ENCODE data around the gene DEXI.
A peak's percentile ranks its signal among the peaks of the same experiment; 100 is the strongest.

DEXI gene

GRCh38 chr16:10964039-10964890 is 22.0 kb upstream of the DEXI start (continued):
- TF ChIP-seq IKZF3 (tag by site-specific recombination; IDR thresholded peaks at IDR 0.05) (peak; percentile 51; the same call in 1 of the 2 replicates), ZNF2 (tag by site-specific recombination; IDR thresholded peaks at IDR 0.05) (peak; percentile 92), ZNF660 (tag by site-specific recombination; IDR thresholded peaks at IDR 0.05) (peak; percentile 32; the same call in 1 of the 2 replicates), ZBTB17 (tag by site-specific recombination; IDR thresholded peaks at IDR 0.05) (0 out of 2 replicates have a peak, but pooled peaks have one; percentile 13), PRDM10 (tag by site-specific recombination; IDR thresholded peaks at IDR 0.05) (no peak), ZNF654 (tag by site-specific recombination; IDR thresholded peaks at IDR 0.05; ENCODE audit: low read depth) (peak; percentile 96), ZFP3 (tag by site-specific recombination; IDR thresholded peaks at IDR 0.05; ENCODE audit: low read depth) (no peak), ZNF600 (tag by site-specific recombination; IDR thresholded peaks at IDR 0.05) (0 out of 2 replicates have a peak, but pooled peaks have one; percentile 14), ZNF488 (tag by site-specific recombination; IDR thresholded peaks at IDR 0.05) (no peak), ZNF473 (tag by site-specific recombination; IDR thresholded peaks at IDR 0.05) (no peak)

- CTCF ChIA-PET = interaction anchor here (1.4 to 5.5 kb wide), 2 partner anchors 12 to 294 kb away, joined by 5 to 72 read pairs; partner anchors contain the start of gene SOCS1
- no peak overlapping the region for H3K27ac ChIP-seq (ENCODE audit: extremely low read depth, low read depth, low read length)
- peaks cover 7% of the 10 kb centered on the region for H3K4me1 ChIP-seq (ENCODE audit: control insufficient read depth, insufficient read depth, low read length)
- POLR2A ChIA-PET = interaction anchor here (1.3 kb wide), 1 partner anchor 295 kb away, joined by 3 read pairs; the partner anchor contains the start of gene SOCS1
- TF ChIP-seq KLF7 (tag by site-specific recombination; IDR thresholded peaks at IDR 0.05; ENCODE audit: borderline replicate concordance) (no peak), ZBTB48 (tag by site-specific recombination; IDR thresholded peaks at IDR 0.05) (no peak), ZNF549 (tag by site-specific recombination; IDR thresholded peaks at IDR 0.05) (no peak), YY1 (tag by site-specific recombination; IDR thresholded peaks at IDR 0.05) (no peak), ZNF112 (tag by site-specific recombination; IDR thresholded peaks at IDR 0.05) (no peak), ZNF24 (tag by site-specific recombination; IDR thresholded peaks at IDR 0.05) (no peak), ZNF214 (tag by site-specific recombination; IDR thresholded peaks at IDR 0.05; ENCODE audit: borderline replicate concordance) (no peak), ZNF433 (tag by site-specific recombination; IDR thresholded peaks at IDR 0.05; ENCODE audit: low read depth) (no peak), SCRT2 (tag by site-specific recombination; IDR thresholded peaks at IDR 0.05) (no peak), GFI1B (tag by site-specific recombination; IDR thresholded peaks at IDR 0.05) (no peak)
- peaks cover 0 to 38% of the 10 kb centered on the region in 2 experiments; a peak in 2 of 3 replicates for H3K36me3 ChIP-seq (ENCODE audit: control insufficient read depth in 2 of 2, insufficient read depth in 1 of 2, low read length in 2 of 2)
- H3K9me3 ChIP-seq (ENCODE audit: control insufficient read depth, insufficient read depth, low read depth, low read length) = no peaks in the 10 kb centered on the region
- H3K4me3 ChIP-seq (ENCODE audit: low read depth, low read length) = no peak overlapping the region
Measured at GRCh38 chr16:10961231-10961630, 19.0 kb upstream of the DEXI start.

Data from HEK293 (cell line).